Pancreas (tissue), 10 donors: ENCODE results near the gene PHETA1. TPM values are rescaled to one million over a fixed set of nuclear protein-coding genes. Genes with fewer than 3 reads are reported as not detected.

Experiments used
- ATAC-seq, 4 donors: fragments of 200-7000 bp; cut with Tn5 transposase; one replicate each; pipeline versions ENCODE4 v1.8.0 to v1.9.1; 2020; ENCODE audit warnings: mild to moderate bottlenecking in 4 of 4, moderate library complexity in 4 of 4
- DNase-seq, 6 donors: peaks; one replicate each; pipeline ENCODE4 v3.0.0-alpha.2; 2020
- FAIRE-seq: peaks from 2 replicates; lab custom pipeline; 2012; peaks lifted over from hg19 to GRCh38; lab: Jason Lieb, UNC
- H3K27ac ChIP-seq, 4 donors: fragments of 200-600 bp; sonication (generic); 1 replicate in 3 of 4; 2 replicates in 1 of 4; pipeline versions ENCODE4 v1.5.0 to v1.8.0; 2020
- H3K27me3 ChIP-seq, 4 donors: fragments of 200-600 bp; one replicate each; pipeline ENCODE4 v1.8.0; 2021
- H3K36me3 ChIP-seq, 3 donors: fragments of 200-600 bp; sonication (generic) in 1 of 3; one replicate each; pipeline versions ENCODE4 v1.5.0 to v1.8.0; 2020 to 2021
- H3K4me1 ChIP-seq, 3 donors: fragments of 200-600 bp; one replicate each; pipeline ENCODE4 v1.8.0; 2021
- H3K4me3 ChIP-seq, 4 donors: fragments of 200-600 bp; sonication (generic) in 2 of 4; one replicate each; pipeline versions ENCODE4 v1.5.0 to v1.8.0; 2020 to 2021
- H3K9me3 ChIP-seq, 4 donors: fragments of 200-600 bp; one replicate each; pipeline ENCODE4 v1.8.0; 2021
- CTCF ChIP-seq, 4 donors: fragments of 200-600 bp; sonication (generic) in 3 of 4; IDR thresholded peaks; one replicate each; pipeline versions ENCODE4 v1.5.0 to v1.8.0; 2021; ENCODE audit warnings: antibody characterized with exemption in 4 of 4
- WGBS, 2 donors: extraction: QIAGEN DNeasy Blood & Tissue Kit; methylation state at CpG; one replicate each; pipeline ENCODE4 v1.1.7; 2013; 5-methylcytosine and 5-hydroxymethylcytosine counted together
- intact Hi-C, 3 donors: fragments of 100-400 bp; cut with DNase I; formaldehyde crosslinking; loops; one replicate each; pipeline versions ENCODE4 v1.11.1 to v1.14.2; 2022
- polyA plus RNA-seq, 2 donors: library from polyadenylated mRNA; stranded (reverse); fragments of 200-250 nt; gene quantifications; one replicate each; pipeline ENCODE4 v1.2.3, GENCODE V29; 2013
- total RNA-seq, 6 donors: library from RNA; stranded (reverse); fragmentation: NEBNext Ultra II Directional in 4 of 6; extraction: Animal tissue kit (Norgen Biotek cat#: 25700) in 4 of 6; gene quantifications; one replicate each; pipeline versions ENCODE4 v1.2.1 to v1.2.4, GENCODE V29; 2021 to 2023
- donor health status: healthy with polysubstance abuse.
- donor health status: DM: no; HTN: no; CAD: no; lungs with moderate emphysema.
- donor health status: DM: no; HTN: no; CAD: no.
- donor health status: control.
- donor health status: control.
- donor health status: Bipolar disorder and iron deficiency.
- donor health status: DM: yes; HTN: yes; CAD: no.
- donor health status: DM: no; HTN: no; CAD: no.
- donor health status: DM: no; HTN: no; CAD: no.
- donor health status: DM: yes; HTN: yes; CAD: no.

The PHETA1 gene
- total and polyA plus RNA-seq, 8 donors = 11.2 to 25.3 (median 18.6) TPM

- Histone ChIP-seq H3K36me3 (peaks cover 0 to 6% (median 0%) of the 10 kb centered on the region in 3 donors), H3K4me1 (peaks cover 4 to 38% (median 14%) of the 10 kb centered on the region in 3 donors), H3K27me3 (no peaks in the 10 kb centered on the region), H3K4me3 (no peak overlapping the region), H3K9me3 (no peaks in the 10 kb centered on the region), H3K27ac (no peak overlapping the region)
- no peak for ATAC-seq
- intact Hi-C loops = no loop called here
- DNase-seq = no peak
- WGBS, 2 donors = 89 to 92% methylated on average over 10 of the region's 10 CpGs
- no peak for TF ChIP-seq CTCF (IDR thresholded peaks at IDR 0.05)
- FAIRE-seq = no peak
These were observed 2.8 kb downstream of the PHETA1 start for GRCh38 chr12:111366075-111366474.

- intact Hi-C loops = no loop called here
- ATAC-seq (no peak), DNase-seq (no peak), FAIRE-seq (no peak)
- Histone ChIP-seq H3K27ac (peak overlapping the region in 1 of 4 donors; percentile 44), H3K4me3 (no peak overlapping the region), H3K27me3 (no peaks in the 10 kb centered on the region), H3K9me3 (no peaks in the 10 kb centered on the region), H3K4me1 (peaks cover 4 to 32% (median 14%) of the 10 kb centered on the region in 3 donors), H3K36me3 (peaks cover 0 to 6% (median 0%) of the 10 kb centered on the region in 3 donors)
- TF ChIP-seq CTCF (IDR thresholded peaks at IDR 0.05) = no peak
- 62 to 77% methylated on average over 3 of the region's 3 CpGs for WGBS, 2 donors
These were observed 5.3 kb downstream of the PHETA1 start for GRCh38 chr12:111363578-111363977.

- DNase-seq = peak in 3 of 6 donors; percentile 52 to 78 (median 56)
- no peak overlapping the region for H3K4me3 ChIP-seq
- H3K27me3 ChIP-seq = no peaks in the 10 kb centered on the region
- no peak for FAIRE-seq
- 91 to 92% methylated on average over 57 to 59 of the region's 59 CpGs for WGBS, 2 donors
- ATAC-seq = no peak
- TF ChIP-seq CTCF (IDR thresholded peaks at IDR 0.05) = no peak
- peaks cover 4 to 29% (median 14%) of the 10 kb centered on the region in 3 donors for H3K4me1 ChIP-seq
- intact Hi-C loops = no loop called here
- peak overlapping the region in 2 of 4 donors; percentile 37 to 71 for H3K27ac ChIP-seq
- peaks cover 0 to 6% (median 0%) of the 10 kb centered on the region in 3 donors for H3K36me3 ChIP-seq
- no peaks in the 10 kb centered on the region for H3K9me3 ChIP-seq
These were observed 6.0 kb downstream of the PHETA1 start for GRCh38 chr12:111362687-111363475.

- no peak for TF ChIP-seq CTCF (IDR thresholded peaks at IDR 0.05)
- H3K27me3 ChIP-seq = no peaks in the 10 kb centered on the region
- H3K36me3 ChIP-seq = peaks cover 0 to 6% (median 0%) of the 10 kb centered on the region in 3 donors
- DNase-seq (peak; percentile 75 to 94 (median 81)), FAIRE-seq (no peak), ATAC-seq (peak; percentile 60 to 82 (median 80))
- H3K9me3 ChIP-seq = no peaks in the 10 kb centered on the region
- H3K4me3 ChIP-seq = no peak overlapping the region
- WGBS, 2 donors = 37 to 43% methylated on average over 18 of the region's 18 CpGs
- peak overlapping the region; percentile 2 to 71 (median 22) for H3K27ac ChIP-seq
- peaks cover 4 to 19% (median 10%) of the 10 kb centered on the region in 3 donors for H3K4me1 ChIP-seq
- intact Hi-C loops = no loop called here
These were observed 6.9 kb downstream of the PHETA1 start for GRCh38 chr12:111361717-111362576.
